ENCODE data around the gene PRM2.

GRCh38 chr16:11249233-11250061, 26.8 kb downstream of the PRM2 start:
- TF ChIP-seq, protein P1, sequence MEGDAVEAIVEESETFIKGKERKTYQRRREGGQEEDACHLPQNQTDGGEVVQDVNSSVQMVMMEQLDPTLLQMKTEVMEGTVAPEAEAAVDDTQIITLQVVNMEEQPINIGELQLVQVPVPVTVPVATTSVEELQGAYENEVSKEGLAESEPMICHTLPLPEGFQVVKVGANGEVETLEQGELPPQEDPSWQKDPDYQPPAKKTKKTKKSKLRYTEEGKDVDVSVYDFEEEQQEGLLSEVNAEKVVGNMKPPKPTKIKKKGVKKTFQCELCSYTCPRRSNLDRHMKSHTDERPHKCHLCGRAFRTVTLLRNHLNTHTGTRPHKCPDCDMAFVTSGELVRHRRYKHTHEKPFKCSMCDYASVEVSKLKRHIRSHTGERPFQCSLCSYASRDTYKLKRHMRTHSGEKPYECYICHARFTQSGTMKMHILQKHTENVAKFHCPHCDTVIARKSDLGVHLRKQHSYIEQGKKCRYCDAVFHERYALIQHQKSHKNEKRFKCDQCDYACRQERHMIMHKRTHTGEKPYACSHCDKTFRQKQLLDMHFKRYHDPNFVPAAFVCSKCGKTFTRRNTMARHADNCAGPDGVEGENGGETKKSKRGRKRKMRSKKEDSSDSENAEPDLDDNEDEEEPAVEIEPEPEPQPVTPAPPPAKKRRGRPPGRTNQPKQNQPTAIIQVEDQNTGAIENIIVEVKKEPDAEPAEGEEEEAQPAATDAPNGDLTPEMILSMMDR (IDR thresholded peaks at IDR 0.05) = no peak
- no peak for TF ChIP-seq POLR2A (IDR thresholded peaks at IDR 0.05)
- TF ChIP-seq POLR2AphosphoS5 (IDR thresholded peaks at IDR 0.05) = no peak

Data from breast epithelium (tissue), 3 donors.